HUES6 (cell line): Measurements from ENCODE around the gene SMIM33.
"Not testable (repeated sequence)": the region's sequence is repeated elsewhere in the genome, so short reads cannot be mapped to it uniquely, and the experiment has no call there.

ENCODE experiments used
- H3K27ac ChIP-seq: 2 replicates; pipeline ENCODE4 v1.7.0; 2013; ENCODE audit warnings: low read depth, mild to moderate bottlenecking, low read length, inconsistent platforms
- H3K27me3 ChIP-seq: 2 replicates; pipeline ENCODE4 v1.6.1; 2013; ENCODE audit warnings: low read length; ENCODE audit not compliant: control insufficient read depth, insufficient read depth
- H3K36me3 ChIP-seq: 2 replicates; pipeline ENCODE4 v1.6.1; 2013; ENCODE audit warnings: low read length; ENCODE audit not compliant: control insufficient read depth, insufficient read depth
- H3K4me1 ChIP-seq: 2 replicates; pipeline ENCODE4 v1.6.1; 2013; ENCODE audit warnings: low read length; ENCODE audit not compliant: control insufficient read depth, insufficient read depth
- H3K4me3 ChIP-seq: 2 replicates; pipeline ENCODE4 v1.5.1; 2013; ENCODE audit warnings: low read depth, low read length
- H3K9ac ChIP-seq: one replicate; pipeline ENCODE4 v1.6.1; 2013; ENCODE audit warnings: mild to moderate bottlenecking, low read length
- H3K9me3 ChIP-seq: 2 replicates; pipeline ENCODE4 v1.6.1; 2013; ENCODE audit warnings: low read depth, low read length; ENCODE audit not compliant: control insufficient read depth, insufficient read depth

Gene SMIM33

DNA sequence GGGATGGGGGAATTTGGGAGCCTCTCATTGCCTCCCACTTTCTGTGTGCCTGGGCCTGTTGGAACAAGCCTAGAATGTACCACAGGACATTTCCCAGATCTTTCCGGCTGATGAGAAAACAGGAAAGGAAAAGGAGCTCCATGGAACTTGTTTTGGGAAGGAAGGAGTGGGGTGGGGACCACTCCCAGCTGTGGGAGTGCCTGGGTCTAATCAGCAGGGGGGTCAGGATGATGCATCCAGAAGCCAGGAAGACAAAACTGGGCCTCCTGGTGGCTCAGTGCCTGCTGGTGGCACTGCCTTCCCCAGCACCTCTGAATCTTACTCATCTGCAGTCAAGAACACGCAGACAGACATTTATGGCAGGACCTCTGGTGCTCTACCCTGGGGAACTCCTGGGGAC, 2.8 kb downstream of the SMIM33 start:
- no peak overlapping the region for H3K9ac ChIP-seq

DNA sequence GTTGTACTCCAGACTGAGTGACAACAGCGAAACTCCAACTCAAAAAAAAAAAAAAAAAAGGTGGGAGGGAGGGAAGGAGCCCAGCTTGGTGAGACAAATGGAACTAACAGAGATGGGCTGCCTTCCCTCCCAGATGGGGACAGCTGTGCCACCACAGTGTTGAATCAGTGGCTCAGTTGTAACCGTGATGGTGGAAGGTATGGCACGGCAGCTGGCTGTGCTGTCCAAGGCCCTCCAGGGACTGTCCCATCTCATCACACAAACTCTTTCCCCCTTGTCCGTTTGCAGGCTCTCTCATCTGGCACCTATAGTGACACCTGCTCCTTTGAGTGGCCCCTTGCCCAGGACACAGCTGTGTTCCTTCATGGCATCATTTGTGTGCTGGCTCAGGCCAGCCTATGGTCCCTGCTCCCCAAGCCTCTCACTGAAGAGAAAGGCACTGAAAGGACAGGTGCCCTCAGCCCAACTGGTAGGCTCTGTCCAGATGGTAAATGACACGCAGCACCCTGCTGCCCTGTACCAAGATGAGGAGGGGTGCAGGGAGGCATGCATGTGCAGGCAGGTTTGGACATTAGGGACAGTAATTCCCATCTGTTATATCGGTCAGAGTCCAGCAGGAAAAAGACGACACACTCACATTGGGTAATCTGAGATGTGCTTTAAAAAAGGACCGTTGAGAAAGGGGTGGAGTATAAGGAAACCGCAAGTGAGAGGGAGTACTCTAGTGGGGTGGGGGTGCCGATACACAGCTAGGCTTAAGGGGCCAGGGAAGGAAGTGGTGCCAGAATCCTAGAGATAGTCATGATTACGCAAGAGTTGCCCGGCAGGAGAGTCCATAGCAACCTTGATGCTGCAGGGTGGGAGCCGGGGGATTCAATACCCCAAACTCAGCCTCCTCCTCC, 4.3 kb downstream of the SMIM33 start:
- Histone ChIP-seq H3K9ac (no peak overlapping the region), H3K4me1 (peaks cover 38% of the 10 kb centered on the region)

More for the DNA sequence above, 2.8 kb downstream of the SMIM33 start:
- Histone ChIP-seq H3K36me3 (no peaks in the 10 kb centered on the region), H3K4me3 (no peak overlapping the region), H3K27me3 (no peaks in the 10 kb centered on the region), H3K9me3 (no peaks in the 10 kb centered on the region), H3K4me1 (peaks cover 37% of the 10 kb centered on the region), H3K27ac (peak overlapping the region; percentile 31; the same call in 1 of the 2 replicates)

DNA sequence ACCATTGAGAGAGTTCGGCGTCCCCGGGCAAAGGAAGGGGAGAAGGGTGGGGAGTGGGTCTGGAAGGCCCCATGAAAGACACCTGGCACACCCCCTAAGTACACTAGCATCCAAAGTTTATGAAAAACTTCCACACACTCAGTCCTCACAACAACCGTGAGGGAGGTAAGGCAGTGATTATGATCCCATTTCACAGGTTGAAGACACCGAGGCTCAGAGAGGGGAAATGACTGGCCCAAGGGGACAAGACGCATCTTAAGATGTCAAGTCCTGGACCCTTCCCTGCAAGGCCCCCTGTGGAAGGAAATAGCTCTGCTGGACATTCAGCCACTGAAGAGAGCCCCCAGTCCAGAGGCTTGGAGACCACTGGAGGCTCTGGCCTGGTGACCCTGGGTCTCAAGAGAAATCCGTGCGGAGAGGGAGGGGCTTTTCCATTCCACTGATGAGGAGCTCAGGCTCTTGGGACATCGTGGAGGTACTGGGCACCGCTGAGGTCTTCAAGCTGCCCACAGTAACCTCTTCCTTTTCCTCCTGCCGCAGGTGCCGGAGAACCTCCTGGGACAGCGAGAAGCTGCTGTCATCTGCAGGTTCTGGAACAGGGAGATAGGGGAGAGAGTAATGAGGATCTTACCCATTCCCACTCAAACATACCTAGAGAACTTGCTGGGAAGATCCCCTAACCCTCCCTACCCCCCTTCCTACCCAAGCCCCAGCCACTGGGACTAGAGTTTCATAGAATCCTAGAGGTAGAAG, 5.2 kb downstream of the SMIM33 start:
- H3K4me3 ChIP-seq: no peak overlapping the region
- H3K27me3 ChIP-seq: no peaks in the 10 kb centered on the region
- peaks cover 34% of the 10 kb centered on the region for H3K4me1 ChIP-seq
- no peak overlapping the region for H3K9ac ChIP-seq
- no peak overlapping the region for H3K27ac ChIP-seq
- no peaks in the 10 kb centered on the region for H3K9me3 ChIP-seq
- H3K36me3 ChIP-seq: no peaks in the 10 kb centered on the region

More for the DNA sequence above, 4.3 kb downstream of the SMIM33 start:
- Histone ChIP-seq H3K9me3 (no peaks in the 10 kb centered on the region), H3K27ac (no peak overlapping the region), H3K4me3 (no peak overlapping the region), H3K36me3 (no peaks in the 10 kb centered on the region), H3K27me3 (no peaks in the 10 kb centered on the region)

DNA sequence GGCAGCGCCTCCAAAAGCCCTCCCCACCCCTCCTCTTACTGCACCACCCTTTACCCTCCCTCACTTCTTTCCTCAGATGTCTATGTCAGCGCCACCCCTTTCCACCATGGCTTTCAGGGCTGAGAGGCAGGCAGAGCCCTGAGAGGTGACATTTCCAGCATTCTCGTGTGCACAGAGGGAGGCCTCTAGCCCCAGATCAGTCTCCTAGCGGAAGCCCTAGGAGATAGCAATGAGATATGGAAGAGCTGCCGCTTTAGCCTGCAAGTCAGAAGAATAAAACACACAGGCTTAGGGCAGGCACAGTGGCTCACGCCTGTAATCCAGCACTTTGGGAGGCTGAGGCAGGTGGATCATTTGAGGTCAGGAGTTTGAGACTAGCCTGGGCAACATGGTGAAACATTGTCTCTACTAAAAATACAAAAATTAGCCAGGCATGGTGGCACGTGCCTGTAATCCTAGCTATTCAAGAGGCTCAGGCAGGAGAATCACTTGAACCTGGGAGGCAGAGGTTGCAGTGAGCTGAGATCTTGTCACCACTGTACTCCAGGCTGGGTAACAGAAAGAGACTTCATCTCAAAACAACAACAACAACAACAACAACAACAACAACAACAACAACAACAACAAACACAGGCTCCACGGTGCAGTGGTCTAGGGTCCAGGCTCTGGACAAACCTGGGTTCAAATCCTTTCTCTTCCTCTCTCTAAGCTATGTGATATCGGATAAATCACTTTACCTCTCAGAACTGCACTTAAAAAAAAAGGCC, 8.0 kb downstream of the SMIM33 start:
- H3K4me1 ChIP-seq: peaks cover 17% of the 10 kb centered on the region
- H3K9me3 ChIP-seq, H3K27me3 ChIP-seq, H3K4me3 ChIP-seq, H3K9ac ChIP-seq, H3K36me3 ChIP-seq, H3K27ac ChIP-seq: not testable (repeated sequence)

DNA sequence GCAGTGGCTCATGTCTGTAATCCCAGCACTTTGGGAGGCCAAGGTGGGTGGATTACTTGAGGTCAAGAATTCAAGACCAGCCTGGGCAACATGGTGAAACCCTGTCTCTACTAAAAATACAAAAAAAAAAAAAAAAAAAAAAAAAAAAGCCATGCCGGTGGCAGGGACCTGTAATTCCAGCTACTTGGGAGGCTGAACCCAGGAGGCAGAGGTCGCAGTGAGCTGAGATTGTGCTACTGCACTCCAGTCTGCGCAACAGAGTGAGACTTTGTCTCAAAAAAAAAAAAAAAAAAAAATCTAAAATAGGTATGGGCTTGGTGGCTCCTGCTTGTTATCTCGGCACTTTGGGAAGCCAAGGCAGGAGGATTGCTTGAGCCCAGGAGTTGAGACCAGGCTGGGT, 8.9 kb downstream of the SMIM33 start:
- not testable (repeated sequence) for H3K27me3 ChIP-seq, H3K27ac ChIP-seq, H3K9ac ChIP-seq, H3K36me3 ChIP-seq, H3K4me3 ChIP-seq, H3K9me3 ChIP-seq
- peaks cover 11% of the 10 kb centered on the region; the same call in 1 of the 2 replicates for H3K4me1 ChIP-seq

DNA sequence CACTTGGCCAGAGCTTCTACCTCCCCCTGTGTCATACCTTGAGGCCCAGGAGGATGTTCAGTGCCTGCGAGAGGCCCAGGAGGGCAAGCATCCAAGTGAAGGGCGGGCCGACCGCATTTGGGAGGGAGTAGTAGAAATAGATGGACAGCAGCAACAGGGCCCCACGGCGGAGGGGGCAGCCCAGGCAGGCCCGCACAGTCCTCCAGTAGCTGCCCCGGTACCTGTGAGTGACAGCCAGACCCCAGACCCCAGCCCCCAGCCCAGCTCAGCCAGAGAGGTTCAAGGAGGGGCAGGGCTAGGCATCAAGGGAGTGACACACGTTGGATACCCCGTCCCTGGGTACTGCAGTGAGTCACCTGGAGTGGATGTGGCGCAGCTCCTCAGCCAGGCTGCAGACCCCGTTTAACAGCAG, 10.3 kb downstream of the SMIM33 start:
- H3K27me3 ChIP-seq: no peaks in the 10 kb centered on the region
- no peak overlapping the region for H3K4me3 ChIP-seq
- no peak overlapping the region for H3K9ac ChIP-seq
- no peaks in the 10 kb centered on the region for H3K9me3 ChIP-seq
- peaks cover 11% of the 10 kb centered on the region for H3K4me1 ChIP-seq
- no peak overlapping the region for H3K27ac ChIP-seq
- no peaks in the 10 kb centered on the region for H3K36me3 ChIP-seq

DNA sequence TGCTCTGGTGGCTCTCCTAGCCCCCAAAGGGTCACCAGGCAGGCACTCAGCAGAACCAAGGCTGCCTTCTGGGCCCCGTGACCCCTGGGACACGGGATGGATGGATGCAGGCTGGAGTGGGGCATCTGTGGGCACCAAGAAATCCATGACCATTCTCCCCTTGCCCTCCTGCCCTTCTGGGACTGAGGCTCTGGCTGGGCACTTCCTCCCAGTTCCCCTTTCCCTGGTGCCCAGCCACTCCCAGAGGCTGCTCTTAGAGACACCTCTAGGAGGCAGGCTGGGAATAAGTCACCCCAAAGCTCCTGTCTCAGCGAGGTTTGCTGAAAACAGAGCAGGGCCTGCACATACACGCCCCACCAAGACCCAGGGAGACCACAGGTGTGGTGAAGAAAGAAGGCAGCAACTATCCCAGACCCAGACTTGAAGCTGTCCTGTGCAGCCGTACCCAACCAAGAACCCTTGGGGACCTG, 10.8 kb downstream of the SMIM33 start:
- H3K4me1 ChIP-seq: peaks cover 16% of the 10 kb centered on the region
- no peak overlapping the region for H3K4me3 ChIP-seq
- H3K36me3 ChIP-seq: no peaks in the 10 kb centered on the region
- H3K9me3 ChIP-seq: no peaks in the 10 kb centered on the region
- H3K27ac ChIP-seq: no peak overlapping the region
- H3K27me3 ChIP-seq: no peaks in the 10 kb centered on the region
- H3K9ac ChIP-seq: no peak overlapping the region

DNA sequence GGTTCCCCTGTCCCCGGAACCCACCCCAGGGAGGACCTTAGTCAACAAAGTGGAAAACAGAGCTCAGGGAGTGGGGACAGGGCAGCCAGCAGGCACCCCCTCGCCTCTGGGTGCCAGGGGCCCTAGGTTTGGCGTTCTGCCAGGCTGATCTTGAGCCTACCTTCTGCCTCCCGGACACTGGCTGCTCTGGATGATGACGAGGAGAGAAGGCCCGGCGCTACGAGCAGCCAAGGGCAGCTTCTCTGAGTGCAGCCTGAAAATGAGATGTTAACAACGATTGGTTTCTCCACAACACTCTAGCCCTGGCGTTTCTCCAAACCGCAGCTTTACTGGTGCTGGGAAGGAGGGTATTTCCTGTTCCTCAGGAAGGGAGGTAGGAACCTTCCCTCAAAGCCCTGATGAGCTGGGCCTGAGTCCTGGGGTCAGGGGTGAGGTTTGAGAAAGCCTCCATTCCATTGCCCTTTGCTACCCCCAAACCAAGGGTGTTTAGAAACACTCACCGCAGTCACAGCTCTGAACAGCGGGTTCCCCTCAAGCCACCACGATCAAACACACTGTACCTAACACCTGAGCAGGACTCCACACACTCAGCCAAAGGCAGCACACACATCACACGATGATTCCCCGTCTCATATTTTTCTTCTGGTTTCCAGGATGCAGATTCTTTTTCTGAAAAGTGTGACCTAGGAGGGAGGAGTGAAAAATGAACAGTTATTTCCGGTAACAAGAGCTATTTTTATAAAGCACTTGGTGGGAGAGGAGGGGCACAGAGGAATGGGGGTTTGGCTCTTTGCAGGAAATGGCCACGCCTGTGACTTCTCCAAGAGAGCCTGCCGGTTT, 11.5 kb downstream of the SMIM33 start, which contains the start of gene STING1:
STING1 (minus strand) TSS at position 709 of the 840 bp plus-strand sequence. CDS start 1,054 bp downstream, outside the sequence.
- H3K27me3 ChIP-seq: no peaks in the 10 kb centered on the region
- no peak within 1 kb of the TSS for H3K4me3 ChIP-seq

DNA sequence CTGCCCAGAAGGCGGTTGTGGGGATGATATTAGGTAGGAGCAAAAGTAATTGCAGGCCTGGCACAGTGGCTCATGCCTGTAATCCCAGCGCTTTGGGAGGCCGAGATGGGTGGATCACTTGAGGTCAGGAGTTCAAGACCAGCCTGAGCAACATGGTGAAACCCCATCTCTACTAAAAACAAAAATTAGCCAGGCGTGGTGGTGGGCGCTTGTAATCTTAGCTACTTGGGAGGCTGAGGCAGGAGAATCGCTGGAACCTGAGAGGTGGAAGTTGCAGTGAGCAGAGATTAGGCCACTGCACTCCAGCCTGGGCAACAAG, 12.0 kb downstream of the SMIM33 start:
- not testable (repeated sequence) for H3K9ac ChIP-seq, H3K9me3 ChIP-seq, H3K36me3 ChIP-seq, H3K4me3 ChIP-seq, H3K27me3 ChIP-seq, H3K27ac ChIP-seq
- peaks cover 17% of the 10 kb centered on the region for H3K4me1 ChIP-seq

More for the DNA sequence above, 11.5 kb downstream of the SMIM33 start, which contains the start of gene STING1:
- Histone ChIP-seq H3K36me3 (no peaks in the 10 kb centered on the region), H3K9ac (no peak within 1 kb of the TSS), H3K4me1 (peaks cover 17% of the 10 kb centered on the region), H3K9me3 (no peaks in the 10 kb centered on the region), H3K27ac (no peak within 1 kb of the TSS)

DNA sequence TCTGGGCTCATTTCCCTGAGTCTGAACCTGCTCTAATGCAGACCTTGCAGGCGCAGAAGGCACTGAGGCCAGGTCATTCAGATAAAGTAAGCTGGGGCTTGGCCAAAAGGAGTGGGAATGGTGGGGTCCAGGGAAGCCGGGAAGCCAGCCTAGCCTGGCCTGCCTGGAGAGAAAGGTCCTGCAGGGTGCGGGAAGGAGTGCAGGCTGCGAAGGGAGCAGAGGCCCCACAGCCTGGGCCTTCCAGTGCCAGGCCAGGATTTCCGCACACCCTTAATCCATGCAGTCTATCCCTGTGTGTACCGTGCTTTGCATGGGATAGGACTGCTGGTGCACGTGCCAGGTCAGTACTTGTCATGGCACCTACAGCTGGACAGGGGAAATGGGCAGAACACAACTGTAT, 15.4 kb downstream of the SMIM33 start:
- no peaks in the 10 kb centered on the region for H3K27me3 ChIP-seq

More for the DNA sequence above, 15.4 kb downstream of the SMIM33 start:
- no peaks in the 10 kb centered on the region for H3K9me3 ChIP-seq
- H3K4me3 ChIP-seq: no peak overlapping the region
- no peaks in the 10 kb centered on the region for H3K36me3 ChIP-seq
- H3K27ac ChIP-seq: no peak overlapping the region
- H3K9ac ChIP-seq: no peak overlapping the region
- peaks cover 13% of the 10 kb centered on the region for H3K4me1 ChIP-seq
